ENCODE measurements around the gene FBXL3.
"Not testable (repeated sequence)": the region's sequence is repeated elsewhere in the genome, so short reads cannot be mapped to it uniquely, and the experiment has no call there.

The FBXL3 gene

GRCh38 chr13:76991796-76992547 lies 35.0 kb downstream of the FBXL3 start, which contains the start of gene CLN5:
TSS of gene CLN5 (plus strand) at chr13:76992081. CDS start at chr13:76992099, 18 bp downstream.
- peak; percentile 37 to 96 (median 85) for DNase-seq

DNA sequence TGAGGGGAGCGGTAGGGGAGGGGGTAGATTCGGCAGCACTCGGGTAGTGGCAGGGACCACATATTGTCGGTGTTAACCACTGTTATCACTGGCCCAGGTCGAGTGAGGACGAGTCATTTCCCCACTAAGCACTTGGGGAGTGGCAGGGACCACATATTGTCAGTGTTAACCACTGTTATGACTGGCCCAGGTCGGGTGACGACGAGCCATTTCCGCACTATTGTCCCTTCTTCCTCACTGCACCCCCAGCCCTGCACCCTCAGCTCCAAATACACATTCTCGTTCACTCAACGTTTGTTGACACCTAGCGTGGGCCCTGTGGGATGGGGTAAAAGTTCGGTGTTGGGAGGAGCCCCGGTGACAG lies 35.5 kb downstream of the FBXL3 start:
- DNase-seq = peak in 5 of 56 donors; percentile 33 to 55 (median 50)

DNA sequence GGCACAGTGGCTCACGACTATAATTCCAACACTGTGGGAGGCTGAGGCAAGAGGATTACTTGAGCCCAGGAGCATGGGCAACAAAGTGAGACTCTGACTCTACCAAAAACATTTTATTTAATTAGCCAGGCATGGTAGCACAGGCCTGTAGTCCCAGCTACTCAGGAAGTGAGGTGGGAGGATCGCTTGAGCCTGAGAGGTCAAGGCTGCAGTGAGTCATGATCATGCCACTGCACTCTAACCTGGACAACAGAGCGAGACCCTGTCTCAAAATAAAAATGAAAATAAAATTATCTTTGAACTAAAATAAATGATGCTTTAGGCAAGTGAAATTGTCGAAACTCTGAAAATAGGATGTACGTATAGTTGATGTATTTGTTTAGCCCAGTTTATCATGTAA lies 43.3 kb downstream of the FBXL3 start:
- no peak for DNase-seq

GRCh38 chr13:76982061-76982460 lies 44.9 kb downstream of the FBXL3 start:
- no peak for DNase-seq

DNA sequence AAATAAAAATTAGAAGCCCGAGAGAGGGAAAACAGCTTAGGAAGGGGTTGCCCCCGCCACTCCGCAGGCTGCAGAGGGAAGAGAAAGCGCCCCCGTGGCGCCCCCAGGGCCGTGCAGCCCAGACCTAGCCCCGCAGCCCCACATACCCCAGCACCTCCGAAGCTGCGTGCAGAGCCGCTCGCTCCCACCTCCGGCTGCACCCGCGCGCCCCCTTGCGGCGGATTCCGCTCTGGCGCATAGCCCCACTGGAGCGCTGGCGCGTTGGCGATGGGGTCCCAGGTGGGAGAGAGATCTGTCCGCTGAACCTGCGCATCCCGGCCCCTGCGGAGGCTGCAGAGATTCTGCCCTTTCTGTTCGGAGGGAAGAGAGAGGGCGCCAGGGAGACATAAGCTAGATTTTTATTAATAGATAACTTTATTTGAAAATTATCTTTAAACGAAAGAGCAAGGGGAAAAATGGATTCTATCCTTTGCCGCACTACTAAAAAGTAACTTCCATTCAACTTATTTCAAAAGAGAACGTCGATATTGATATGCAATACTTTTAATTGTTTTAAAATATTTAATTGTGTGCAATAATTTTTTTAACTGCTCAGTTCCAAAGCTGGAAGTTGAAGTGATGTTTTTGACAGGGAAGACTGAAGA lies 46.8 kb downstream of the FBXL3 start:
- DNase-seq = peak in 52 of 56 donors; percentile 2 to 83 (median 42)

- no peak for DNase-seq
Measured at GRCh38 chr13:76976929-76977328, 50.0 kb downstream of the FBXL3 start.

DNA sequence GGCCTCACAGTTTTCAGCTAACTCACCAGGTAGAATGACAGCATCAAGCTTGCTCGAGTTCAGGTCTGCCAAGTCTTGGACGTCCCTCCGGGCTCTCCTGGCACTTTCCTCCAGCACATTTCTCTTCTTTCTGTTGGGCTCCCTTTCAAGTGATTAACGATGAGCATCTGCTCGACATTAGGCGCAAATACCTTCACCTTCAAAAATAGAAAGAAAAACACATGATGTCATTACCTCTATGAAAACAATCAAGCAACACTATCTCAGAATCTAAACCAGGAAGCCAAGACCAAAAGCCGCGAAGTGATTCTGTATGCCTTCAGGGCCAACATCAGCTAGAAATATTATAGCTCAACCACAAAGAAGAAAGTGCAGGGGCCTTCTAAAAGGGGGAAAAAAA lies 50.5 kb downstream of the FBXL3 start:
- no peak for DNase-seq

DNA sequence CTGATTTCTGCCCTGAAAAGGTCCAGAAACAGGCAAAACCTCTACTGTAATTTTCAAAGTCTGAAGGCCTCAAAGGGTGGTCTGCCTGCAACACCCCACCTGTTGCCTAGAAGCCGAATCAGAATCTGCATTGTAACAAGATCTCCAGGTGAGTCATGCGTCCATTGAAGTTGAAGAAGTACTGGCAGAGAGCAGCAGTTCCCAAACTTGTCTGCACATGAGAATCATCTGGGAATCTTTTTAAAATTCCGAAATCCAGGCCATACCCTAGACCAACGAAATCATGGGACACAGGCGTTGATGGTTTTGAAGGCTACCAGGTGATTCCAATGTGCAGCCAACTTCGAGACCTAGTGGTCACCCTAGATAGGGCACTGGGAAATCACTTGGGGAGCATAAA lies 51.1 kb downstream of the FBXL3 start:
- DNase-seq = no peak

GRCh38 chr13:76974618-76974975 lies 52.4 kb downstream of the FBXL3 start:
- DNase-seq = no peak

DNA sequence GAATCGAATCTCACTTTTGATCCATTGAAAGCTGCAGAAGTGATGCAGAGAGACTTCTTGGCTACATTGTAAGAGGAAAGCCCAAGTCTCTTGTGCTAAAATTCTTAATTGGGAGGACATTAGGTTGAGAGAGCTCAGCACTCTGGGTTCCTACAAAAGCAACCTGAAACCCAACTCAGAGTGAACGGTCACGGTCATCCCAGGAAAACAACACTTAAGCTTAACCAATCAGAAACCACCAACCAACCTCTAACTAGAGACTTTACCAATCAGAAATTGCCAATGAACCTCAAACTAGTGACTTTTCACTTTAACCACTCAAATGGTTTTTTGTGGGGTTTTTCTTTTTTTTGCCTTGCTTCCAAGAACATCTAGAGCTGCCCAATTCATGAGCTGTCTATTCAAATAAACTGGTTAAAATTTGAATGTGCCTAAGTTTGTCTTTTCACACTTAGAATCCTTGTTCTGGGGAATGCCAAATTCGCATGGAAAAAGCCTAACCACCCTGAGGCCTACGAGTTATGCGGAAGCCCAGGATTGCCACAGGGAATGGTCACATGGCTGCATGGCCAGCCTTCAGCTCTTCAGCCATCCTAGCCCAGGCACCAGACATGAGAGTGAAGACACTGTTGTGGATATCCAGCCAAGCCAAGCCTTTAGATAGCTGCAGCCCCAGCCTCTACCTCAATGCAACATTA lies 52.9 kb downstream of the FBXL3 start:
- no peak for DNase-seq

GRCh38 chr13:76971851-76972829 lies 54.8 kb downstream of the FBXL3 start:
- peak in 1 of 56 donors; percentile 4 for DNase-seq

DNA sequence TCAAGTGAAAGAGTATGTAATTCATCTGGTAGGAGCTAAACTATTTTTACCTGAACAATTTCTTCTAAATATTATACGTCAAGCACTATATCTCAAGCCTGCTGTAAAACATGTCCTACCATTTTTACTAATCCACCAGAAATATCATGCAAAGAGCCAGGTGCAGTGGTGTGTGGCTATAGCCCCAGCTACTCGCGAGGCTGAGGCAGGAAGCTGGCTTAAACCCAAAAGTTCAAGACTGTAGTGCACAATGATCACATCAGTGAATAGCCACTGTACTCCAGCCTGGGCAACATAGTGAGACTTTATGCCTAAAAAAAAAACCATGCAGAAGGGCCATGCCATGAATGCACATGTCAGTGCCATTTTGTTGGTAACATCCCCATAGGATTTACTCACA lies 55.7 kb downstream of the FBXL3 start:
- no peak for DNase-seq

- no peak for DNase-seq
Measured at GRCh38 chr13:76969488-76970365, 57.2 kb downstream of the FBXL3 start.

DNA sequence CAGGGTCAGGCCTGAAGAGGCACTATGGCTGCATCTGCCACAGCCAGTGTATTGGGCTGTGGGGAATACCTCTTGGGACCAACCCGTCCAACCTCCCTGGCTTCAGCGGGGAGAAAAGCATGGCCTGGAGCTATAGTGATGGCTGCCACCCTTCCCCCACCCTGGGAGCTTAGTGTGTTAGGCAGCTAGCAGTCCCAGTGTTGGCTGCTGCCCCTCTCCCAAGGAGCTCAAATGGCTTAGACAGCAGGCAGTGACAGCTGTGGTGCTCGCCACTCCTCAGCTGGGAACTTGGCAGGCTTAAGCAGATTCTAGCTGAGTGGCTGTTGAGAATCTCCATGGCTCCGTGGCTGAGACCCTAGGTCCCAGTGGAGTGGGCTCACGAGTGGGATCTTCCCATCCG lies 58.9 kb downstream of the FBXL3 start:
- no peak for DNase-seq

GRCh38 chr13:76967031-76967430 lies 59.9 kb downstream of the FBXL3 start:
- no peak for DNase-seq

- DNase-seq = peak in 9 of 56 donors; percentile 1 to 15 (median 2)
Measured at GRCh38 chr13:76965759-76966421, 61.1 kb downstream of the FBXL3 start.

GRCh38 chr13:76959734-76960133 lies 67.2 kb downstream of the FBXL3 start:
- not testable (repeated sequence) for DNase-seq

DNA sequence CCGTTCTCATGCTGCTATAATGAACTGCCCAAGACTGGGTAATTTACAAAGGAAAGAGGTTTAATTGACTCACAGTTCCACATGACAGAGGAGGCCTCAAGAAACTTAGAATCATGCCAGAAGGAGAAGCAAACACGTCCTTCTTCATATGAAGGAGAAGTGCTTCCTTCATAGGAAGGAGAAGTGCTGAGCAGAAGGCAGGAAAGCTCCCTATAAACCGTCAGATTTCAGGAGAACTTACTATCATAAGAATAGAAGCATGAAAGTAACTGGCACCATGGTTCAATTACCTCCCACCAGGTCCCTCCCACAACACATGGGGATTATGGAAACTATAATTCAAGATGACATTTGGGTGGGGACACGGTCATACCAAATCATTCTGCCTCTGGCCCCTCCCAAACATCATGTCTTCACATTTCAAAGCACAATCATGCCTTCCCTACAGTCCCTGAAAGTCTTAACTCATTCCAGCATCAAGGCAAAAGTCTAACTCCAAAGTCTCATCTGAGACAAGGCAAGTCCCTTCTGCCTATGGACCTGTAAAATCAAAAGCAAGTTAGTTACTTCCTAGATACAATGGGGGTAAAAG lies 68.0 kb downstream of the FBXL3 start:
- DNase-seq = no peak

GRCh38 chr13:76955661-76956060 lies 71.3 kb downstream of the FBXL3 start:
- DNase-seq = no peak

All from amygdala (tissue), 56 donors.